NB4 (cell line): Measurements from ENCODE around the gene HFE.

Experiments used
- CTCF ChIP-seq: IDR thresholded peaks from one replicate; pipeline ENCODE4 v1.5.1; 2012; ENCODE audit warnings: low read depth, low read length
- MYC ChIP-seq: IDR thresholded peaks from 2 replicates; pipeline ENCODE4 v1.6.1; 2011; ENCODE audit warnings: low read depth, low read length
- POLR2A ChIP-seq: IDR thresholded peaks from 2 replicates; pipeline ENCODE4 v1.6.1; 2011; ENCODE audit warnings: mild to moderate bottlenecking; ENCODE audit not compliant: insufficient read length; ENCODE audit errors: extremely low read depth

GRCh38 chr6:26126394-26127235, 39.4 kb downstream of the HFE start:
- TF ChIP-seq POLR2A, result peak; percentile 0
- TF ChIP-seq CTCF, result no peak
- TF ChIP-seq MYC, result no peak
